HG02840 (cell line): ENCODE results near the gene SH3RF3.

Experiments used
- ATAC-seq: cut with Tn5 transposase; IDR thresholded peaks from one replicate; pipeline ENCODE4 v1.9.1; 2021; ENCODE audit warnings: mild to moderate bottlenecking, moderate library complexity, moderate number of reproducible peaks; ENCODE audit not compliant: unreplicated experiment, low FRiP score

Gene SH3RF3

DNA sequence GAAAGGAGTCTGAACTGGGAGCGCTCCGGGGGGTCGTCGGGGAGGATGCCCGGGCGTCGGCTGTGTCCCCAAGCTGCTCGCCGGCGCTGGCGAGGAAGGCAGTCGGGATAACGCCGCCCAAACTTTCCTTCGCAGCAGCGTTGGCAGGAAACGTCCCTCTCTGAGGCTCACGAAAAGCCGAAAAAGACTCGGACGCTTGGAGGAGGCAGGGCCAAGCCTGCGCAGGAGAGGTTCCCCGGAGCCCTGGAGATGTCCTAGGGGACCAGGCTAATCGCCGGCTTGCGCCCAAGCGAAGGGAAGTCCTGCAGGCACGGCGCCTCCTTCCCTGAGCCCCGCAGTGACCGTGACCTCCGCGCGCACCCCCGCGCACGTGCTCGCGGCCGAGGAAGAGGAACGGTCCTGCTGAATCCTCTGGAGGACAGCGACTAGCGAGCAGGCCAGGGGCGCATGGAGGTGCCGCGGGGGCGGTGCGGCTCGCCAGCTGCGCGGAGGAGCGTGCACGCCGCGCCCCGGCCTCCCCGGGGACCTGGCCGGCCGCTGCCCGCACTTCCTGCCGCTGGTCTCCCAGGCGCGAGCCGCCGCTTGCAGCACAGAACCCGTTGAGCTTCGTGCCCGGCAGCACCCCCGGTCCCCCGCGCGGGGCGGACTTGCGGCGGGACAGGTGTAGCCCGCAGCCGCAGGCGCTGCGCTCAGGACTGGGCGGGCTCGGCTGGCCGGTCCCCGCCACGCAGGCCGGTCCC, at the start of gene SH3RF3:
TSS of gene SH3RF3 (plus strand) at position 590 of the 740 bp plus-strand sequence.
- ATAC-seq = no peak

DNA sequence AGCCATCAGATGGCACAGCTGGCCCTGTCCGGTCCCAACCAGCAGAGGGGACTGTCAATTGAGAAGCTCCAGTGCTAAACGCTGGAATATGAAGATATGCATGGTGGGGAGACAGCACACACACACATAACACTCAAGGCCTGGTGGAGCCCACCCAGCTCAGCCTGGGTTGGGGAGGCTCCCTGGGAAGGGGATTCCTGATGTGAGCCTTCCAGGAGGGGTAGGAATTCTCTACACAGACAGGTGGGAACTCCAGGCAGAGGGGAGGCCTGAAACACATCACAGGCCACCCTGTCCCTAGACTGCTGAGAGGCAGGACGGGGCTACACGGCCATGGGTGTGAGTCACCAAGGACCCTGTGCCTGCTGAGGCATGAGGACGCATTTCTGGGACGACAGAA, 49.4 kb upstream of the SH3RF3 start:
- ATAC-seq = no peak

DNA sequence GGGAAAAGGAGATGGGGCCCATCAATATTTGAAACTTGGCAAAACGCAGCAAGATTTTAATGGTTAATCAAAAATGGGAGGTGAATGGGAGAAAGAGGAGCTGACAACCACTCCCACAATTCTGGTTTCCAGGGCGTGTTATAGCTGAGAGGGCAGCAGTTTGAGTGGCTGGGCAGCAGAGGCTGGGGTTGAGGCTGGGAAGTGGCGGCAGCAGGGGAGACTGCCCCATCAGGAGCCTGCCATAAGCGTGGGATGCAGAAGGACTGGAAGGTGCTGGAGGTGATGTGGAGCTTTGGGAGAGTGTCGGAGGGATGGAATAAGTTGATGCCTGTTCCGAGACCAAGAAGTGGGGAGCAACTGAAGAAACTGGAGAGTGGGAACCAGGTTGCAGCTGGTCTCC, 48.9 kb upstream of the SH3RF3 start:
- no peak for ATAC-seq

- no peak for ATAC-seq
Measured at GRCh38 chr2:109080757-109081156, 48.2 kb upstream of the SH3RF3 start.

DNA sequence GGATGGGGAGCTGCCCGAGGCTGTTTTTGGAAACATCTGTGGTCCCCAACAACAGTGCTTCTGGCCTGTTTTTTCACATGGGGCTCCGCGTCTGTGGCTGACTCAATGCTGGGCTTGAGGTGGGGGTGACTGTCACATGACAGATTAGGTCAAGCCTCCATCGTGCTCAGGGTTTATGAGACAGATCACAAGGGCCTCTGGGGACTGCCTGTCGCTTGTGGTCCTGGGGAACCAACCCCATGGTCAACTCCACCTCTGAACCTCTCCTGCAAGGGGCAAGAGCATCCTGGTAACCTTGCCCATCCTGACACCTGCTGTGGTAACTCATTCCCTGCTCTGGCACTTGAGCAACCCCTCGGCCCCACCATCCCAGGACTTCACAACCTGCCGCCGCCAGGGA, 47.6 kb upstream of the SH3RF3 start:
- no peak for ATAC-seq

- no peak for ATAC-seq
Measured at GRCh38 chr2:109083771-109084170, 45.2 kb upstream of the SH3RF3 start.

- ATAC-seq = no peak
Measured at GRCh38 chr2:109084341-109084740, 44.7 kb upstream of the SH3RF3 start.

GRCh38 chr2:109085912-109086742, 42.9 kb upstream of the SH3RF3 start:
- ATAC-seq = no peak

DNA sequence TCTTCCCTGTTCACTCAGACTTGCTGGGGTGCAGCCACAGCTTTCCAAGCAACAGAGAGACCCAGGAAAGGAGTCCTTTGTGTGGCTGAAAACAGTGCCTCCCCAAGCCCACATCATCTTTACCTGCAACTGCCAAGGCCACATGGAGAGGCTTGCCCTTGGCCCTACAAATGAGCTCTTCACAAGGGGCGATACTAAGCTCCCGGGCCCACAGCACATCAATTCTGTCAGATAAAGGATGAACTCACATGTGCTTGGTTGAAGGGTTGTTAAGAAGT, 42.3 kb upstream of the SH3RF3 start:
- no peak for ATAC-seq

GRCh38 chr2:109087055-109087663, 41.8 kb upstream of the SH3RF3 start:
- no peak for ATAC-seq

- no peak for ATAC-seq
Measured at GRCh38 chr2:109089602-109090300, 39.3 kb upstream of the SH3RF3 start.

- no peak for ATAC-seq
Measured at GRCh38 chr2:109091526-109091925, 37.5 kb upstream of the SH3RF3 start.

- ATAC-seq = no peak
Measured at GRCh38 chr2:109094144-109094543, 34.9 kb upstream of the SH3RF3 start.

DNA sequence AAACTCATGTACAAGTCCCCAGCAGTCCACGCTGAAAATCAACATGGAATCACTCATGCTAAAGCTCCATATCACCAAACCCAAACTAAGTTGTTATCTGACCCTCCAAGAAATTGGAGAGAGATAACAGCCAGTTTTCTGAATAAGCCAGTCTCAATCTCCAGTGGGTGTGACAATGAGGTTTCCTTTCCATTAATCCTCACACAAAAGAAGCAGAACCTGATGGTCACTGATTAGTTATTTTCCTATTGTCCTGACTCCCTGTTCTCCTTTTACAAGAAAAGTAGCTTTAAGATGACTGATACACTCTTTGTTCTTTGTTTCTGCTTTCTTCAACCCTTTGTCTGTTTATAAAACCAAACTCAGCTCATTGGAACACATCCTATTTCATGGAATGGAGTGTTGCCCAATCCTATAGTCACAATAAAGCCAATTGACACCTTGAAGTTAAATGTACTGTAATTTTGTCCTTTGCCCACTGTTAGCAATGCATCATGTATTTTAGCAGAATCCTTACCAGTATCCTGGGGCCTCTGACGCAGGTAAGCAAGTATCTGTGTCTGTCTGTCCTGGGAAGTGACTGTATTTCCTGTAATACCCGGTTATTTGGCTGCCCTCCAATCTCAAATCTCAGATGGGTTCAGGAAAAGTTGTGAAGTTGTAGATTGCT, 30.6 kb upstream of the SH3RF3 start:
- ATAC-seq = no peak

- ATAC-seq = no peak
Measured at GRCh38 chr2:109098921-109099273, 30.1 kb upstream of the SH3RF3 start.

DNA sequence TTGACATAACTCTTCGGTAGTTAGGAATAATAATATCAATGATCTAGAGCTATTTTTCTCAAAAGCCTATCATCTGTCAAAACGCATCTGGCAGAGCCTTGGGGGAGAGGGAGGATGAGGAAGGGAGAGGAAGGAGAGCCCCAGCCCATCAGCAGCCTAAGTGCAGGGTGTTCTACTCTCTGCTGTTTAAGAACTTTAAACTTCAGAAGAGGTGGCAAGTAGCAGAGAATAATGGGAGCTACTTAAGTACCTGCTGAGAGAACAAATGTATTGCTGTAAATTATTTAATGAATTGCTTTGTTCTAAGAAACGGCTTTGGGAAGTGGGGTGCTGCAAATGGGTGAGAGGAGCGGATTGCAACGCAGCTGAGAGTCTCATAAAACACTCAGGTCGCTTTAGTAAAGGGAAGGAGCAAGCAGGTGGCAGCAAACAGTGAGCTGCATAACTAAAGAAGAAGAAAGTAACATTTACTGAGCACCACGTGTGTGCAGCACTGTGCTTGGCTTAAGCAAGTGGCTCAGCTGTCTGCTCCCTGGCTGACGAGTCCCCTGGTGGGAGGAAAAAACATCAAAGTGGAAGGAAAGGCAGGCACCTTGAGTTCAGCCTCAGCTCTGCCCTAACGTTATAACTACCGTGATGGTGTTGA, 26.3 kb upstream of the SH3RF3 start:
- no peak for ATAC-seq

GRCh38 chr2:109105113-109105512, 23.9 kb upstream of the SH3RF3 start:
- no peak for ATAC-seq

DNA sequence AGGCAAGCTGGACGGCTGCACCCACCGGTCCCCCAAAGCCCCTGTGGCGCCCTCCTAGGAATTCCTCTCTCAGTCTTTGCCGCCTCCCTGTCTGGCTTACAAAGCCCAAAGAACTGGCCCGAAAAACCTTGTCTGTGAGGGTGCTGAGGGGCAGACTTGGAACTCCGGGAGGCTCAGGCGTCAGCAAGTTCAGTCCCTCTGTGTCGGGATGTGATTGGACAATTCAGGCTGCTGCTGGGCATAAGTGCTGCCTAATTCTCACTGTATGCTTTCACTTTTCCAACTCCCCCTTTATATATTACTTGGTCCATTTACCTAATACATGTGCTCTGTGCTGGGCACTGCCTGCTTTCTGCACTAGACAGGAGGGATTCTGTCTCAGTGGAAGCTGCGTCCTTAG, 20.3 kb upstream of the SH3RF3 start:
- no peak for ATAC-seq

DNA sequence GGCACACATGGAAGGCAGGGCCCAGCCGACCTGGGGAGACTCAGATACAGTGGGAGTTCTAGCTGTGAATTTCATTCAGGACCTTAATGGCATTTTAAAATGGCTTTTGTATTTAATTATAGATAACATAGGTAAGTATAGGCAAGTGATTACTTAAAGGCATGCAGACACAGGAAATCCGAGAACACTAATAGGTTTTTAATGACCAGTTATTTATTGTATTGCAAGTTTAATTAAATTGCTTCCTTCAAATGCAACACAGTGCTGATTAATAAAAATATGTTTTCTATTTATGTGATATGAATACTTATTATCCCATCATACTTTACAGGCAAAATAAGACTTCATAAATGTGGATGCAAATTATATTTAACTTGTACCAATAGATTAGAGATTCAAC, 19.7 kb upstream of the SH3RF3 start:
- ATAC-seq = no peak

- no peak for ATAC-seq
Measured at GRCh38 chr2:109110170-109110569, 18.8 kb upstream of the SH3RF3 start.
